ENCODE data around the gene NBEAL1.
"Not testable (repeated sequence)": the region's sequence is repeated elsewhere in the genome, so short reads cannot be mapped to it uniquely, and the experiment has no call there.

DNA sequence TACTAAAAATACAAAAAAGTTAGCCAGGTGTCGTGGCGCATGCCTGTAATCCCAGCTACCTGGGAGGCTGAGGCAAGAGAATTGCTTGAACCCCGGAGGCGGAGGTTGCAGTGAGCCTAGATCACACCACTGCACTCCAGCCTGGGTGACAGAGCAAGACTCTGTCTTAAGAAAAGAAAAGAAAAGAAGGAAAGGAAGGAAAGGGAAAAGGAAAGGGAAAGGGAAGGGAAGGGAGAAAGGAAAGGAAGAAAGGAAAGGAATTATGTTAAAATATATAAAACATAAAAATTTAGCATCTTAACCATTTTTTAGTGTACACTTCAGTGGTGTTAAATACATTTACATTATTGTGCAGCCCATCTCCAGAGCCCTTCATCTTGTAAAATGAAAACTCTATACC lies 76.0 kb downstream of the NBEAL1 start:
- TF ChIP-seq CTCF (optimal IDR thresholded peaks at IDR 0.05 in 1 of 3, IDR thresholded peaks at IDR 0.05 in 1 of 3, conservative IDR thresholded peaks at IDR 0.05 in 1 of 3; ENCODE audit: extremely low read depth in 1 of 3, insufficient read depth in 2 of 3, low read length in 3 of 3); EZH2 (IDR thresholded peaks at IDR 0.05; ENCODE audit: low read length): not testable (repeated sequence)
